Gastroesophageal sphincter (tissue), 3 donors: ENCODE measurements around the gene SLCO3A1.

Experiments
- CTCF ChIP-seq, 4 experiments: fragments of 200-600 bp in 2 of 4; fragments of 450-650 bp in 2 of 4; sonication (generic) in 1 of 4; IDR thresholded peaks; one replicate each; pipeline ENCODE4 v1.5.1; 2017 to 2019; ENCODE audit warnings: antibody characterized with exemption in 4 of 4, mild to moderate bottlenecking in 2 of 4, moderate library complexity in 2 of 4
- EP300 ChIP-seq: sonication (generic); formaldehyde crosslinking; IDR thresholded peaks from one replicate; pipeline ENCODE4 v1.6.1; 2017; ENCODE audit warnings: antibody characterized with exemption, mild to moderate bottlenecking
- POLR2A ChIP-seq, 2 donors: fragments of 450-650 bp; IDR thresholded peaks; one replicate each; pipeline ENCODE4 v1.6.1; 2017; ENCODE audit warnings: antibody characterized with exemption in 2 of 2, mild to moderate bottlenecking in 2 of 2, moderate library complexity in 1 of 2
- POLR2AphosphoS5 ChIP-seq: sonication (generic); formaldehyde crosslinking; IDR thresholded peaks from one replicate; pipeline ENCODE4 v1.6.1; 2017; ENCODE audit warnings: antibody characterized with exemption

- TF ChIP-seq CTCF (IDR thresholded peaks at IDR 0.05) (no peak), POLR2A (IDR thresholded peaks at IDR 0.05) (no peak), POLR2AphosphoS5 (no peak), EP300 (no peak)
Observed at GRCh38 chr15:92117261-92117731, 263.8 kb downstream of the SLCO3A1 start.
